GM18505 (cell line): Measurements from ENCODE around the gene NCEH1.
"Not testable (repeated sequence)": the region's sequence is repeated elsewhere in the genome, so short reads cannot be mapped to it uniquely, and the experiment has no call there.

ENCODE experiments used
- ATAC-seq: cut with Tn5 transposase; IDR thresholded peaks from one replicate; pipeline ENCODE4 v1.9.1; 2021; ENCODE audit not compliant: unreplicated experiment
- POLR2A ChIP-seq: IDR thresholded peaks from 4 replicates; pipeline ENCODE4 v1.6.1; 2011; ENCODE audit warnings: borderline replicate concordance; ENCODE audit not compliant: insufficient read depth, insufficient read length; ENCODE audit errors: extremely low read depth

Gene NCEH1

DNA sequence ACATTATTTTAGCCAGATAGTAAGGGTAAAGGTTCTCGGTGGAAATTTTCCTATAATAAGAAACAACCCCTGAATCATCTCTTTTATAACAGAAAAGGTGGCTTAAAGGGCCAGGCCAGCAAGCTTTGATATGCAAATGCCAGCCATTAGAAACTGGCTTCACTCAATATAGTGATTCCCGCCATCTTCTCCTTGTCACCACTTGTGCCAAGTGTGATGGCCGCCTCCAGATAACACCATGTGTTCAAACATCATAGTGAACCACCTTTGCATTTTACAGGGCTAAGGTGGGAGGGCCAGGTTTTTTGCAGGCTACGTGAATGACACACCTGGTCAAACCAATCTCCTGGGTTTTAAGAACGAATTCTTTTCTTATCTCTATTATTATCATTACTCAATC is 31.3 kb downstream of the NCEH1 start:
- no peak for ATAC-seq
- TF ChIP-seq POLR2A = no peak

DNA sequence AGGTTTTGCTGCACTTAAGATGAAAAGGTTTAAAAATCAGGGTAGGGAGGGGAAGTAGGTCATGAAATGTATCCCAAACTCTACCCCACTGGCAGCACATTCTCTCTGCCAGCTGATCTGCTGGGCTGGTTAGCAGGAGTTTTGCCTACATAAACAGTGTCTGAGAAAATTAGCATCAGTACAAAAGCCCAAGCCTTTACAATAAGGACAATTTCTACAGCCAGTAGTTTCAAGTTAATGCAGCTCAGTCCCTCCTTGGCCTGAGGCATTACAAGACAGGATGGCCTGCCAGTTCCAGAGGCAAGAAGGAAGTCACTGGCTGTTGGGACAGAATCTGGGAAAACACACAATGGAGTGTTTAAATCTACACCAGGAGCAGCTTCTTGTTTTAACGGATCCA is 32.8 kb downstream of the NCEH1 start:
- no peak for TF ChIP-seq POLR2A
- ATAC-seq = no peak

DNA sequence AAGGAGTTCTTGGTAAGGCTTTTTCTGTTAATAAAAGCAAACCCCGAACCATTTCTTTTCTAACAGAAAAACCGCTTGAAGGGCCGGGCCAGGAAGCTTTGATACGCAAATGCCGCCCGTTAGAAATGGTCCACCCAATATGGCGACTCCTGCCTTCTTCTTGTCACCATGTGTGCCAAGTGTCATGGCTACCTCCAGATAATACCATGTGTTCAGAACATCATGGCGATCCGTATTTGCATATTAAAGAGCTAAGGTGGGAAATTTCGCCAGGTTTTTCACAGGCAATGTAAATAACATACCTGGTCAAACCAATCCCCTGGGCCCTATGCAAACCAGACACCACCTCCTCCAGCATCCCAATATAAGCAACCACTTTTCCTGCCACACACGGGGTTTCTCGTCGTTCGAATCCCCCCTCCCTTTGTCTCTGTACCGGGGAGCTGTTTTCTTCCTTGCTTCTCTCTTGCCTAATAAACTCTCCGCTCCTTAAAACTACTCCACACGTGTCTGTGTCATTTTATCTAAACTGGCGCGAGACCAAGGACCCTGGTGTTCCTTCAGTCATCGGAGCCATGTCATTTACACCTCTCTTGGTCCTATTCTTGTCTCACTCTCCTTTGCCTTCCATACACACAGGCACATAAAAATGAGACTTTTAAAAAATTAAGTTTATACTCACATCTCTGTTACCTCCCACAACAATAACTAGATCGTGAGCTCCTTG is 34.5 kb downstream of the NCEH1 start:
- no peak for ATAC-seq
- no peak for TF ChIP-seq POLR2A

DNA sequence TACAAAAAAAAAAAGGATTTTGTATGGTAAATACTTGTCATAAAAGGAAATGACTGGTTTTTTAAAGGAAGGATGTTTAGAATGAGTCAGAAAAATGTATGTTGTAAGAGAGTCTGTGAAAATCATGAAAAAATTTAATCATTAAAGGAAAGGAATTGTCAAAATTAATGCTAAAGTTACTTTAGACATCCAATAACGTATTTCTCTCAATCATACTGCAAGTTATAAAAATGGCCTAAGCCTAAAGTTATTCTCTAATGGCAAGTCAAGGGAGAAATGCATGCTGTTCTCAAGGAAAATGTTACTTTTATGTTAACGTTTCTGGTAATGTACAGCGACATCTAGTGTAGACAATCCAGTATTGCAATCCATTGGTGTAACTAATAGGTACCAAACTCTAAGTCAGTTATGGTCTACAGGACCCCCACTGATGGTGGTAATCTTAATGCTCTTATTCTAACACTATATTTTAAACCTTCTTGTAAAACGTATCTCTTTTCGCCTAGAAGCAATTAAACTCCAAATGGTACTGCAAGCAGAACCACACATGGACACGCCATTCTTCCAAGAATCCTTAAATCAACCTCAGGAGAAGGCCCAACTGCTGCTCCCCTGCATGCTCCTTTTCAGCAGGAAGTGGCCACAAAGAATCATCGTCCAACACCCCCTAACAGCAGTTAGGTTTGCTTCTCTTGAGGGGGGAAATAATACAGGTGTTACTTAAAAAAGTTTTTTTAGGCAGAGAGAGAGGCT is 35.2 kb downstream of the NCEH1 start:
- no peak for TF ChIP-seq POLR2A
- ATAC-seq = no peak

DNA sequence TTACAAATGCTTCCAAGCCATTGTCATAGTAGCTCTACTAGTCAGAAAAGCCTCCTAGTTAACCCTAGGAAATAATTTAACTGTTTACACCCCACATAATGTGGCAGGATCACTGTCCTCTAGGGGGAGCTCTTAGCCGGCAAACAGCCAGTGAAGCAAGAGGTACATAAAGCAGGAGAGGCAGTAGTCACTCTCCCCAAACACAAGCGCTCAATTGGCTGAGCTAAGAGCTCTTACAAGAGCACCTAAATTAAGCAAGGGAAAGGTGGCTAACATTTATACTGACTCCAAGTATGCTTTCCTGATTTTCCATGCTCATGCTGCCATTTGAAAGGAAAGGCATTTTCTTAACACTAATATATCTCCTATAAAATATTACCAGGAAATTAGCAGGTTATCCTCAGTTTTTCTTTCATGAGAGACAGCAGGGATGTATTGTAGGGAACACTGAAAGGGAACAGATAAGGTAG is 37.6 kb downstream of the NCEH1 start:
- peak; percentile 67 for ATAC-seq
- no peak for TF ChIP-seq POLR2A

DNA sequence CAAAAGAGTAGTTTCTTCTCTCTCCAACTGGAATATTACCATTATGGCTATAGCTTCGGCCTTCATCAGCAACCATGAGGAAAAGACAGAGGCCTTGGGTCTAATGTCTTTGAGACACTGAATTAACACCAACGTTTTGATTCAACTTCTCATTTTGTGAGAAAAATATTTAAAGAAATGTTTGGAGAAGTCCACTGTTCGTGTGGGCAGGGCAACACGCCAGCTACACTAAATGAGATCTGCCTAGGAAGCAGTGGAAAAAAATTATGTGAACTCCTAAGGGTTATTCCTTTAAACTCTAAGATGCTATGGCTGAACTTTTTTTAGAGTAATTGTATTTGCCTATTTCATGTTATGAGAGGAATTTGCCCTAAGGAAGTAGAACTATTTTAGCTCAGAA is 41.8 kb downstream of the NCEH1 start:
- no peak for ATAC-seq
- no peak for TF ChIP-seq POLR2A

DNA sequence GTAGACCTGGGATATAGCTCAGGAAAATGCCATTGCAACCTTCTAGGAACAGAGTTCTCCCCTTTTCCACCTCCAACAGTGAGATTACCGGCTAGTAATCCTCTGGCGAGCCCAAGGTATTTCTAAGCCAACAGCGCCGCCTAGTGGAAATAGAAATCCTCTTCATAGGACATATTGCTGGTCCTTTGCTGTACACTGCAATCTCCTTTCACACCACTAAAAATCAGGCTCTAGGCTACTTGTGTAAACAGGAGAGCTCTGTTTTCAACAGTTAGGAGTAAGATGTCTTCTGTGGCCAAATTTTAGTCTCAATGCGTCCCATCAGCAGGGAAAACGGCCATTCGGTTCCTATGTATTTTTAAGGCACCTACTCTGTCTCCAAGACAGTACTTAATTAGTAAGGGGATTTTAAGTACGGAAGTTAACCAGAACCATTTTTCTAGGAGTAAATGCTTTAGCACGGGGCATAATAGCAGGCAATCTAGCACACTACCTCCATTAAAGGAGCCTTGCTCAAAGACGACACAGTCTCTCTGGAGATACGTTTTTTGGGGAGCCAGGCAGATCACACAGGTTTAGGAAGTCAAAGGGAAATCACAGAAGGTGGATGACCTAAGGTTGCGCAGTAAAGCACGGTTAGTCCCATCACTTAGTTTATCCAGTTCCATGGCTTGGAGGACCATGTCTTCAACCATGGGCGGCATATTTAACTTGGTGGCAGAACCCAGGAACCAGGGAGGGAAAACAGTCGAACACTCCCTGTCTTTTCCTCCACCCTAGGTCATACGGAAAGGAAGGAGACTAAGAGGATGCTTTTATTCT is 43.8 kb downstream of the NCEH1 start:
- peak; percentile 94 for ATAC-seq
- TF ChIP-seq POLR2A = no peak

DNA sequence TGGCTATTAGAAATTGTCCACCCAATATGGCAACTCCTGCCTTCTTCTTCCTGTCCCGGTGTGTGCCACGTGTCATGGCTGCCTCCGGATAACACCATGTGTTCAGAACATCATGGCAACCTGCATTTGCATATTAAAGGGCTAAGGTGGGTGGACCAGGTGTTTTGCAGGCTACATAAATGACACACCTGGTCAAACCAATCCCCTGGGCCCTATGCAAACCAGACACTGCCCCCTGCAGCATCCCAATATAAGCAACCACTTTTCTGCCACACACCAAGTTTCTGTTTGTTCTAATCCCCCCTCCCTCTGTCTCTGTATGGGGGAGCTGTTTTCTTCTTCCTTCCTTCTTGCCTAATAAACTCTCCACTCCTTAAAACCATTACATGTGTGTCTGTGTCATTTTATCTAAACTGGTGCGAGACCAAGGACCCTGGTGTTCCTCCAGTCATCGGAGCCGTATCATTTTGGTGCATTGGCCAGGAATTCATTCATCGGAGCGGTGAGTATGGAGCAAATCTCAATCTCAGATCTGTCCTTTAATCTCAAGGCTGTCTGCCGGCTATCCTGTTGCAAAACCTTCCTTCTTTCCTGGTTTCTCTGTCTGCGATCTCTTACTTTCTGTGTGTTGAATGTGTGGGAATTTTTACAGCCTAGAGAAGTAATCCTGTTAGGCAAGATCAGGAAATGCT is 44.5 kb downstream of the NCEH1 start:
- no peak for ATAC-seq

DNA sequence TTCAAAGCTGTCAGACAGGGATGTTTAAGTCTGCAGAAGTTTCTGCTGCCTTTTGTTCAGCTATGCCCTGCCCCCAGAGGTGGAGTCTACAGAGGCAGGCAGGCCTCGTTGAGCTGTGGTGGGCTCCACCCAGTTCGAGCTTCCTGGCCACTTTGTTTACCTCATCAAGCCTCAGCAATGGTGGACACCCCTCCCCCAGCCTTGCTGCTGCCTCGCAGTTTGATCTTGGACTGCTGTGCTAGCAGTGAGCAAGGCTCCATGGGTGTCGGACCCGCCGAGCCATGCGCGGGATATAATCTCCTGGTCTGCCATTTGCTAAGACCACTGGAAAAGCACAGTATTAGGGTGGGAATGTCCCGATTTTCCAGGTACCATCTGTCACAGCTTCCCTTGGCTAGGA is 45.4 kb downstream of the NCEH1 start:
- not testable (repeated sequence) for ATAC-seq

More for the DNA sequence above, 44.5 kb downstream of the NCEH1 start:
- no peak for TF ChIP-seq POLR2A

DNA sequence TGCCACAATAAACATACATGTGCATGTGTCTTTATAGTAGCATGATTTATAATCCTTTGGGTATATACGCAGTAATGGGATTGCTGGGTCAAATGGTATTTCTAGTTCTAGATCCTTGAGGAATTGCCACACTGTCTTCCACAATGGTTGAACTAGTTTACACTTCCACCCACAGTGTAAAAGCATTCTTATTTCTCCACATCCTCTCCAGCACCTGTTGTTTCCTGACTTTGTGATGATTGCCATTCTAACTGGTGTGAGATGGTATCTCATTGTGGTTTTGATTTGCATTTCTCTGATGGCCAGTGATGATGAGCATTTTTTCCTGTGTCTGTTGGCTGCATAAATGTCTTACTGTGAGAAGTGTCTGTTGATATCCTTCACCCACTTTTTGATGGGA is 50.4 kb downstream of the NCEH1 start:
- not testable (repeated sequence) for ATAC-seq

DNA sequence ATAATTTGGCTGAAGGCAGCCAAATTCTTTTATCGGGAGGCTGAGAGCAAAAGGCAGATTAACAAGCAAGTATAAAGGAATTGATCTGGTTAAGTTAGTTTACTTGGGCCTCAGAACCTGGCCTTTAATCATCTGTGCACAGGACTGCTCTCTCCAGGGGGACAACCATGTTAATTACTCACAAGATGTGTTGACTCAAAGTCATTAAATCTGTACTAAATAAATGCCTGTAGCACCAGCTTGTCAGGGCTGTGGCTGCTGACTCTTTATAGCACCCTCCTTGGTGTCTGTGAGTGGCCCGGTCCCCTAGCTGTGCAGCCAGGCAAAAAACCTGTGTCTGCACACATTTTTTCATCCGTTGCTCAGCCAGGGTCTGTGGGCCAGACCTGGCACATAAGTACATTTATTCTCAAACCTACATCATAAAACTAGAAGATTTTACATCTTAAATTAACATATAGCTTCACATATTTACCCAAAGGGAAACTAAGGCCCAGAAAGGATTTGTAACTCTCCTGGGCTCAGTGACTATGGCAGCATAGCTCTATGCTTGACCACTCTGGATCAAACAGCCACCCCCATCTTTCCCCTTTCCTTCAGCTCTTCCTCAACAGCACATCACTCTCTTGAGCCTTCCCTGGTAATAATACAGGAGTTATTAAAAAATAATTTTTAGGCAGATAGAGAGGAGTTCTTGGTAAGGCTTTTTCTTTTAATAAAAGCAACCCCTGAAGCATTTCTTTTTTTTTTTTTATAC is 51.4 kb downstream of the NCEH1 start:
- ATAC-seq = no peak
- TF ChIP-seq POLR2A = no peak

DNA sequence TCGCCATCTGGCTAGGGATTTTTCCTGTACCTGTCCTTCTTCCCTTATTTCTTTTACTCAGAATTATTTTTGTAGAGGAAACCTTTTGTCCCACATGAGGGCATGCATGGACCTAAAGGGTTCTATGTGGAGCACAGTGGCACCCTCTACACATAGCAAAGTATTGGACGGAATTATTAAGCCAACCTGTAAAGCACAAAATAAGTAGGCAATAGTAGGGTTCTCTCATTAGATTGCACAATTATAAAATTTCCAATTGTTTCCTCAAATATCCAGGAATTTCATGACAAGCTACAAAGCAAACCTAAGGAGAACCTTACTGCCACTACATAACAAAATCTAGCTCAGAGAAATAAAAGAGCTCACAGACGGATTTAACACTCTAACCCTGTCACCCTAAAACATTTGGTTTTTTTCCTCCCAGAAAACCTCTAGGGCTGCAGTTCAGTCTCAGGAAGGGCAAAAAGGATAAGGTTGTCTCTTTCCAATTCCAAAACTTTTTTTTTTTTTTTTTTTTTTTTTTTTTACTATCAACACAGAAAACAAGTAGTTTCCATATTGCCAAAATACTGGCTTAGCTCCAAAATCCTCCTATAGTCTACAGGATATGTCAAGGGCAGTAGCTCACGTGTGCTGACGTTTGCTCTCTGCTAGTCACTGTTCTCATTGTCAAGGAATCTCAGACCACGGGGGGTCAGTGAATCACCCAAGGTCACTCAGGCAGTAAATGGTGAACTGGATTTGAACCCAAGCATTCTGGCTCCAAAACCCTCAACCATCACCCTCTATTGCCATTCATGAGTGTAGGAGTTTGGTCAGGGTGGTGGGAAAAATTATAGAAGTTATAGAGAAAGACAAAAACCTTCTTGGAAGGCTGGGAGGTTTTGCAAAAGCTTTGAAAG is 52.3 kb downstream of the NCEH1 start:
- ATAC-seq = no peak
- TF ChIP-seq POLR2A = no peak
